T-helper 2 cell treated with Interferon-gamma antibody and Interleukin-4, amounts not matched to agents 100 ng/mL and 5 ng/mL, for 36 hours (primary cell): ENCODE results near the gene IGF2BP2. TPM values are rescaled to one million over a fixed set of nuclear protein-coding genes. Genes with fewer than 3 reads are reported as not detected.

Experiments used
- total RNA-seq: library from RNA; stranded (reverse); gene quantifications from 2 replicates; pipeline ENCODE4 v1.2.3, GENCODE V29; 2022

IGF2BP2 gene
- total RNA-seq, 1 donor from 2014 or later: not detected

Other genes starting within 250 kb of the IGF2BP2 start
- gene SENP2, start 238.7 kb downstream of the IGF2BP2 start, total RNA-seq: 29.8 and 31.6 TPM in 2 replicates
- 261 and 271 TPM in 2 replicates for gene TRA2B, start 113.0 kb upstream of the IGF2BP2 start, total RNA-seq